Right ventricle myocardium superior (tissue), 1 donor: ENCODE data around the gene ATP13A1. TPM values are rescaled to one million over a fixed set of nuclear protein-coding genes. Genes with fewer than 3 reads are reported as not detected.

Experiments used
- ATAC-seq: fragments of 200-7000 bp; cut with Tn5 transposase; one replicate; pipeline ENCODE4 v1.9.1; 2020; ENCODE audit warnings: mild to moderate bottlenecking; ENCODE audit not compliant: poor library complexity
- DNase-seq: peaks from one replicate; pipeline ENCODE4 v3.0.0-alpha.2; 2020
- intact Hi-C: fragments of 100-400 bp; cut with DNase I; formaldehyde crosslinking; loops from one replicate; pipeline ENCODE4 v1.11.2; 2022
- total RNA-seq: library from RNA; stranded (reverse); fragmentation: NEBNext Ultra II Directional; extraction: Animal tissue kit (Norgen Biotek cat#: 25700); gene quantifications from one replicate; pipeline ENCODE4 v1.2.1, GENCODE V29; 2021
- donor health status: DM: no; HTN: yes; CAD: no; lungs with severe emphysema.

The ATP13A1 gene
- total RNA-seq, 1 donor from 2014 or later = 16.2 TPM

DNA sequence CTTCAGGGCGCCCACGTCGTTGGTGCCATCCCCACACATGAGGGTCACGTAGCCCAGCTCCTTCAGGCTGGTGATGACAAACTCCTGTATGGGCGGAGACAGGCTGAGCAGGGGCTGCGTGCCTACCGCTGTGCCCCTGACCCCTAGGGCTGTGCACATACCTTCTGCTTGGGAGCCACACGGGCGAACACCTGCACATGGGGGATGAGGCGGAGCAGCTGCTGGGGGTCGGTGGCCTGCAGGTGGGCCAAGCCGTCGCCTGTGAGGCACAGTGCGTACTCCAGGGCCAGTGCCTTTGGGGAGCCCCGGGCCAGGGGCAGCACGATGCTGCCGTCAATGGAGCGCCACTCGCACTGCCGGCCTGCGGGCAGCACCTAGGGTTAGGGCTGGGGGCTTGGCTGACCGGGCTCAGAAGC lies 13.9 kb downstream of the ATP13A1 start:
- intact Hi-C loops = no loop called here
- no peak for DNase-seq
- ATAC-seq = no peak

DNA sequence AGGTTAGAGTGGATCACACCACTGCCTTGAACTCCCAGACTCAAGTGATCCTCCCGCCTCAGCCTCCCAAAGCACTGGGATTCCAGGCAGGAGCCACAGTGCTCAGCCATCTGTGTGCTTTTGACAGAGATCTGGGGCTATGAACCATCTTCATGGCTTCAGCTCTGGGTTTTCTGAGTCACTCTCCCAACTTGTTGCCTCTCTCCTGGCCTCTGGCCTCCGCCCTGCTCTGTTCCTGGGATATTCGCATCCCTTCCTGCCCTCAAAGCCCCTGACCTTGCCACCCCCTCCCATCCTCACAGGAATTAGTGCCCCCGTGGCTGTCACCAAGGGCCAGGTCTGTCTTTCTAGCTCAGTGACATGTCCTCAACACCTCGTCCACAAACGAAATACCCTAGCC lies 14.3 kb downstream of the ATP13A1 start:
- ATAC-seq = no peak
- intact Hi-C loops = no loop called here
- DNase-seq = no peak

DNA sequence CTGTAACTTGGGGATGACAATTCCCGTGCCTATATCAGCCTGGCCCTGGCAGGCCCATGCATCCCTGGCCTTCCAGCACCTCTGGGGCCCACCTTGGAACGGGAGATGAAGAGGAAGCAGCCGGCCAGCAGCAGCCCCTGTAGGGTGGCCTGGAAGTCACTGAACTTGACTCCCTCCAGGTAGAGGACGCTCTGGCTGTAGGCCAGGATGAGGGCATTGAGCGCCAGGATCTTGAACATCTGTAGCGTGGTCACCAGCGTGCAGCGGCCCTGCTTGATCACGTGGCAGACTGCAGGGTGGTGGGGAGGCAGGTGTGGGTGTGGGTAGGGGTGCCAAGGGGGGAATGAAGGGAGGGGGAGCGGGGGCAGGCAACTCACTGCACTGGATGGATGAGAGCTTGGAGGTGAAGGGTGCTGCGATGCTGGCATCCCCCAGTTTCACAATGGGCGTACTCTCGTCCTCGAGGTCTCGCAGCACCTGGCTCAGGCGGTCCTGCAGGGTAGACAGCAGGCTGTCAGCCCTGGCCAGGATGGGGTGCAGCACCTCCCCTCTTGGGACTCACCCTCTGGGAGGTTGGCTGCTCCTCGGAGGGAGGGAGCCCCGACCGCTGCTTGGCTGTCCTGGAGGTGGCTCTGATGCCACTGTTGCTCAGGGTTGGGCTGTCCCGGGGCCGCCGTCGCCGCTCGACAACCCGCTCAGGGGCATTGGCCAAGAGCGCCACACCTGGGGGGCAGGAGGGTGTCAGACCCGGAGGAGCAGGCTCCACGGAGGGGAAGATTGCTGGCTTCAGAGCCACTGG lies 16.2 kb downstream of the ATP13A1 start:
- ATAC-seq = no peak
- no peak for DNase-seq
- intact Hi-C loops = no loop called here

DNA sequence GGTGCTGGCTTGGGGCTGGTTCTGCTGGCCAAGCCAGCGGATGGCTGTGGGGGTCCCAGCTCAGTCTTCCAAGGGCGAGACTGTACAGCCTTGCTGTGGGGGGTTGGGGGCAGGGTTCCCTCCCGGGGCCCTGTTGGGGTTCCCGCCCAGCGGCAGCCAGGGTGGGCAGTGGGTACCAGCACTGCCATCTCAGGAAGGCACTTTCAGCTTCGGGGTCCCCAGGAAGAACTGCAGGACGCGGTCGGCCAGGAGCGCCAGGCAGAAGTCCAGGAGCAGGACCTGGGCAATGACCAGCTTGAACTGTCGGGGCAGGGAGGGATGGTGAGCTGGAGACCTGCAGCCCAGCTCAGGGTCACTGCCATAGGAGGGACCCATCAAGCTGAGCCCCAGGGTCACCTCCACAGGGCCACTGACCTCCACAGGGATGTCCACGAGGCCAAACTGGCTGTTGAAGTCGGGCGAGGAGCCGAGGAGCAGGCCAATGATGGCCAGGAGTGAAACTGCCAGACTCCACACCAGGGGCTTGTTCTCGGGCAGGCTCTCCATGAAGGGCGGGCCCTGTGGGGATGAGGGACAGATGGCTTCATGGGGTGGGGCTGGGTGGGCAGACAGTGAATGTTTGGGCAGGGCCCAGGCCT lies 18.1 kb downstream of the ATP13A1 start:
- DNase-seq (no peak), ATAC-seq (no peak)
- intact Hi-C loops = no loop called here

DNA sequence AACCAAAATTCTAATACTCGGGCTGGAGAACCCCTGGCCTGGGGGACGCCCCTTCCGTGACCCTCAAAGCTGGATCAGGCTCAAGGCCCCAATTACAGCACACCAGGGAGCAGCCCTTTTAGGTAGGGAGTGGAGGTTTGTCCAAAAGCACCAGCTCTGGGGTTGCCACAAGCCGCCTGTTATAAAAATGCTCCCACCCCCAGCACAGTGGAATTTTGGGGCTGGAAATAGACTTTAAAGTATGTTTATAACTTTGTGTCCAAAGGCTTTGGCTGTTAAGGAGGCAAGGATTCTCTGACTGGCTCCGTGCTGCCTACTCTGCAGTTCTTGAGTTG lies 19.5 kb downstream of the ATP13A1 start:
- intact Hi-C loops = no loop called here
- ATAC-seq = no peak
- DNase-seq = no peak

DNA sequence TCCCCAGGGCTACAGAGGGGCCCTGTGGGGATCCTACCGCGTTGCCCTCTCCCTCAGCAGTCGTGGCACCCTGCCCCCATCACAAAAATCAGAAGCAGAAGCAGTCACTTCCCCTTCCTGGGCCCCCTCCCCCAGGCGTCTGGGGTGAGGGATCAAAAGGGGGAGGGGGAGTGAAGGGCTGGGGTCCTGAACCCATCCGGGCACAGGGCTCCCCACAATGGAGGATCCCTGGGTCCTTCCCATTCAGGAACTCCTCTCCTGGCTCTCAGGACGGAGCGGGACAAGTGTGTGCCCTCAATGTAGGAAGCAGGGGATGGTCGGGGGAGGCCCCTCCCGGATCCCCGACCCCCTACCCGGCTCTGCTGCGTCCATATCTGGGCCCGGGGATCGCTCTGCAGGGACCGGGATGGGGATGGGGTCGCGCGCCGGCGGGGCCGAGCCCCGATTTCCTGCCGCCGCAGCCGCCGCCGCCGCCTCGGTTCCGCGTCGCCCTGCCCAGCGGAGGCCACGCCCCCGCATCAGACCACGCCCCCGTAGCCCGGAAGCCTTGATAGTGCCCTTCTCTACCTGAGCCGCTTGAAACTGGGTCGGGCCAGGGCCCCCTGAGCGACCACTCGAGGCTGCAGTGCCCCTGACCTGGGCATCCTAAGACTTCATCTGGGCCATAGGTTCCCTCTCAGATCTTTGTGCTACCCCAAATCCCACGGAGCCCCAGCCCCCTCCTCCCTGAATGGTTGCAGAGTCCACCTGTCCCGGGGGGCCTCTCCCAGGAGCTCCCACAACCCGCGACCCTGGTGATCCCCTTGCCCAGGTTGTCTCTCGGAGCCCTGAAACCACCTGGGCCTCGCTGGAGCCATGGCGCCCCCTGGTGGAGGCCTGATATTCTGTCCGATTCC lies 20.1 kb downstream of the ATP13A1 start, which contains the start of gene GMIP:
GMIP (minus strand) TSS at position 500 of the 896 bp plus-strand sequence; CDS start at position 372, 128 bp downstream.
- ATAC-seq = peak; percentile 90
- intact Hi-C loops = loop anchor here (2.0 kb wide), 1 partner anchor 111 kb away; no protein-coding TSS in a partner anchor
- peak; percentile 90 for DNase-seq

DNA sequence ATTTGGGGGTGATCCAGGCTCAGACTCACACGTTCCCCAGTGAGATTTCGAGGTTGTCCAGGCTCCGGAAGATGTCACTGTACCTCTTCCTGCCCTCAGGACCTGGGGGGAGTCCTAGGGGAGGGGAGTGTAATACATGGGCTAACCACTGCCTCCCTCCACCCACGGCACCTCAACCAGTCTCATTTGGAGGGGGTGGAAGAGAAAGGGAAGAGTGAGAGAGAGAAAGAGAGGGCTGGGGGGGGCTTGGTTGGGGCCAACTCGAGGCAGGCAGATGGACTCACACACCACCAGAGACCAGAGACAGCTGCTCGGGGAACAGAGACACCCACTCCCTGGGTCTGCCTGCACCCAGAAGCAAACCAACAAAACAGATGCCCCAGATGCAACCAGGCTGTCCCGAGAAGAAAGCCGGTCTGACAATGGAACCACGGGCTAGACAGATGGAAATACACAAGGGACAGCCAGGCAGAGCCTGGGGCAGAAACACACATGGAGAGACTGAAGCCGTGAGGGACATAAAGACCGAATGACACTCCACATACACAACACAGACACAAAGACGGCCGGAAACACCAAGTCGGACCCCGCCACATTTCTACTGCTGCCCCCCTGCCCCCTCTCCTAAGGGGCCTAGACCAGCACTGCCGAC lies 20.8 kb downstream of the ATP13A1 start:
- intact Hi-C loops = loop anchor here (2.0 kb wide), 1 partner anchor 110 kb away; no protein-coding TSS in a partner anchor
- no peak for DNase-seq
- ATAC-seq = peak; percentile 14

DNA sequence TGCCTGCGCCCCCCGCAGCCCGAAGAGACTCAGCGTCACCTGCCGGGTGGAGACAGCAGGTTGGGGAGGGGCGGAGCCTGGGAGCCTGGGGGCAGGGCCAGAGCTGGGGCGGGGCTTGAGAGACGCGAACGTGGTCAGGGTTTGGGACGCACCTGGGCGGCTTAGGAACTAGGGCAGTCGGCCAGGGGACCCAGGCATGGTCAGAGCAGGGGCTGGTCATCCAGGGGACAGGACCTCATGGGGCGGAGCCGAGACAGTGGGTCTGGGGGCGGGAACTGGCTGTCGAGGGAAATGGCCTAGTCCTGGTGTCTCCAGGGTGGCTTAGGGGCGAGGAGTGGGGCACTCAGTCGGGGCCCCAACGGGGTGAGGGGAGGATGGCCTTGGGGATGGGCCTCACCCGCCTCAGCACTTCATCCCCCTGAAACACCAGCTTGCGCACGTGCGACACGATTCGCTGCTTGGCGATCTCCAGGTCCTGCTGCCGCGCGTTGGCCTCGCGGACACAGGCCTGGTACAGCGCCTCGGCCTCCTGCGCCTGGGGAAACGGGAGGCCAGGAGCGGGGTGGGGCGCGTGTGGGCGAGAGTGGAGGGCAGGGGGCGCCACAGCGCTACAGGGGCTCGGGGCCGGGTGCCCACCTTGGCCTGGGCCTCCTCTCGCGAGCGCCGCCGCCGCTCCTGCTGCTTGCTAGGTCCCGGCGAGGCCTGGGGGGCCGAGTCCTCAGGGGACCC lies 25.8 kb downstream of the ATP13A1 start:
- intact Hi-C loops = no loop called here
- ATAC-seq = peak; percentile 8
- DNase-seq = no peak

DNA sequence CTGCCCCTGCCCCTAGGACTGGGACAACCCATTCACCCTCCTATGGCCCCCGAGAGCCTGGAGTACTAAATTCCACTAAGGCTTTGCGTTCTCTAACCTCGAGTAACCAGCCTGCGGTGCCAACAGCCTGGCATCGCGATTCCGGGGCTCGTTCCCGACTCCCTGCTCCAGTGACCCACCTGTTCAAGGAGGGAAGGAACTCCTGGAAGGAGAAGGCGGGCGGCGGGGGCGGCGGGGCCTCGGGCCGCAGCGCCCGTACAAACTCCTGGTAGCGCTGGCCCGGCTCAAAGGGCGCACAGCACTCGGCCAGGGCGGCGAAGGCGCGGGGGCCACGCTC lies 26.3 kb downstream of the ATP13A1 start:
- intact Hi-C loops = no loop called here
- DNase-seq (no peak), ATAC-seq (no peak)

DNA sequence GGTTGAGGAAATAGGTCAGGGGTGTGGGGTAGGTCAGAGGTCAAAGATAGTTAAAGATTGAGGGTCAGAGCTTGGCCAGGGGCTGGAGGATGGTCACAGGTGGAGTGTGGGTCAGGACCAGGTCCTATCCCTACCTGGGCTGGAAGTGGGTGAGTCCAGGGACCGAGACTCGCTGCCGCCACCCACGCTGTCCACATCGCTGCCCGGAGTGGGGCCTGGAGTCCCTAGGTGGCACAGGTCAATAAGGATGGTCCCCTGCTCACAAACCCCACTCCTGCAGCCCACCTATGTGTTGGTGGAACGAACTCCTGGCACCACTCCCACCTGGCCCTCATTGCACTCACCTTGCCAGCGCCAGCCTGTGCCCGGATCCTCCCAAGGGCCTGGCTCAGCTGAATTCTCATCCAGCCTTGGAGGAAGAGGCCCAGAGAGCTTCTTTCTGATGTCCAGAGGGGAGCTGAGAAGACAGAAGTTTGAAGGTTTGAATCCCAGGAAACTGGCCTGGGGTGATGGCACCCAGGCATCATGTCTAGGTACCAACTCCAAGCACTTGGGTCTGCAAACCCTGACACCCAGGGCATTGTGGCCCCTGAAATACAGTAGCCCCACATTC lies 26.8 kb downstream of the ATP13A1 start:
- intact Hi-C loops = no loop called here
- DNase-seq = no peak

DNA sequence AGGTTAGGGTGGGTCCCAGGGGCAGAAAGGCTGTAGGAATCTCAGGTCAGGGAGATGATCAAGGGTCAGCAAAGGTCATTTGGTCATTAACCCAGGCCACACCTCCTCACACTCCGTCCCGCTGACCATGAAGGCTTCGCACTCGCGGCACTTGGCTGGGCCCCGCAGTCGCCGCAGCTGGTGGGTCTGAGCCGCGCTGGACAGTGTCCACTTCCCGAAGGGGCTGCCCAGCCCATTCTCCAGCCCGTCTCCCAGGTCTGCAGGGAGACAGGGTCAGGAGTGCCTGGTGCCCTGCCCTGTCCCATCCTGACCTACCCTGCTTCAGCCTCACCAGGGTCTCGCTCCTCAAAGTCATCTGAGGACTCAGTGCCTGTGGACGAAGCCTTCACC lies 28.2 kb downstream of the ATP13A1 start:
- no peak for ATAC-seq
- intact Hi-C loops = no loop called here
- DNase-seq = no peak

More for the DNA sequence above, 26.8 kb downstream of the ATP13A1 start:
- no peak for ATAC-seq

DNA sequence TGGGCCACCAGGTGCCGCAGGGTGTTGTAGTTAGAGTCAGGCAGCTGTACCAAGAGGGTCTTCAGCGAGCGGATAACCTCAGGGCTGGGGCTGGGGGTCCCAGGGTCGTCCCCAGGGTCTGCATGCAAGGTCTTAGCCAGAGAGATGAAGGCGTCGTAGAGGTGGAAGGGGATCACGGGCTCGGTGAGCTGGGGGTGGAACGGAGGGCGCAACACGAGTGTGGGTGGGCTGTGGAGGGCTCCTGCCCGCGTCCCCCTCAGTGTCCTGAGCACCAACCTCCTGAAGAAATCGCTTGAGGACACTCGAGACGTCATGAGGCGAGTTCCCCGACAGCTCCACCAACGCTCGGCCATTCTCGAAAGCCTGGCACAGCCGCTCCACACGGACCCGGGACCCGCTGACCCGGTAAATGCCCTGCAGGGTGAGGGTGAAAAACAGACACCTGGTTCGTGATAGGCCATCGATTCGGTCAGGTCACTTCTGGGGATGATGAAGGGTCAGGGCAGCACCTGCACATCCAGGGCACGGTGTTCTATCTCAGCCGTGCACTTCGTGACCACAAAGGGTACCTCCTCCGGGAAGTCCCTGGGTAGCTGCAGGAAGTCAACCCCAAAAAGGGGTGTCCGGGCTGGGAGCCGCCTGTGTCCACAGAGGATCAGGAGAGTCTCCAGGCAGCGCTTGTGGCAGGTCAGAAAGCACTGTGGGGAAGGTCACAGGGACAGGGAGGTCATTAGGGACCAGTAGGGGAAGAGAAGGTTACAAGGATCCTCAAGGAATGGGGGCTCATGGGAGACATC lies 28.8 kb downstream of the ATP13A1 start:
- ATAC-seq (no peak), DNase-seq (no peak)
- intact Hi-C loops = no loop called here

DNA sequence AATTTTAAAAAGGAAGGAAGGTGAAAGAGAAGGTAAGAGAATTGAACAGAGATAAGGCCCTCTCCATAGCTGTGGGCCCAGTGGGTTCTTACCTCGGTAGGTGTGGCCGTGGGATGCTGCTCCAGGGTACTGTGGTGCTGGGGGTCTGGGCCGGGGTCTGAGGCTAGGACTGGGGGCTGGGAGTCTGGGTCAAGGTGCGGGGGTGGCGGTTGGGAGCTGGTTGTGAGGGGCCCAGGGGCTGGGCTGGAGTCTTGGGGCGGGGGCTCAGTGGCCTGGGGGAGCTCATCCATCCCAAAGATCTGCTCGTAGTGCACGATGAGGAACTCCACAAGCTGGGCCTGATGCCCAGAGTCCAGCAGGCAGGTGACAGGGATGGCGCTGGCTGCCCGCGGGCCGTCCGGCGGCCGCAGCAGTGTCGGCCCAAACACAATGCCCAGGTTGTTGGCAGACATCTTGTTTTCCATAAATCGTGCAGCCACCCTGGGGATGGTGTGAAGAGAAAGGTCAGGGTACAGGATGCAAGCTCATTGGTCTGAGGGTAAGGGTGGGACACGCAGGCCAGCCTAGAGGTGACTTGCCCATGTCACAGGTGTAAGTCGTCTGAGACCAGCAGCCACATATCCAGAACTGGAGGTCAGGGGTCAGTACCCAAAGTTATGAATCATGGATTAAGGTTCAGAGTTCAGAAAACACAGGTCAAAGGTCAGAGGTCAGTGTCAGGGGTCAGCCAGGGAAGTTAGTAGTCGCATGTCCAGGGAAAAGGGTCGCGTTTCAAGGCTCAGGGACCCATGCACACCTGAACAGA lies 29.6 kb downstream of the ATP13A1 start:
- intact Hi-C loops = no loop called here
- ATAC-seq = no peak
- DNase-seq = no peak

DNA sequence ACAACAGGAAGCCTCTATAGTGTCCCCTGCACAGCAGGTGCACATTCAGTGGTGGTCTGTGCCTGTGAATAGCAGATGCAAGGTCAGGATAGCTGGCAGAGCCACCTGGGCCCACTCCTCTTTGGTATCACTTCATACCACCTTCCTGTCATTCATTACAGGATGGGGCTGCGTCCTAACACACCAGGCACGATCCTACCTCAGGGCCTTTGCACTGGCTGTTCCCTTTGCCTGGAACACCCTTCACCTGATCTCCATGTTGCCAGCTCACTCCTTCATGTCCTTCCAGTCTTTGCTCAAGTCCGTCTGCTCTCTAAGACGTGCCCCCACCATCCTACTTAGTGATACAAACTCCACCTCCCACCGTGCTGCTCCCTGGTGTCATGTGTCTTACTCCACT lies 30.8 kb downstream of the ATP13A1 start:
- DNase-seq (no peak), ATAC-seq (no peak)
- intact Hi-C loops = no loop called here

DNA sequence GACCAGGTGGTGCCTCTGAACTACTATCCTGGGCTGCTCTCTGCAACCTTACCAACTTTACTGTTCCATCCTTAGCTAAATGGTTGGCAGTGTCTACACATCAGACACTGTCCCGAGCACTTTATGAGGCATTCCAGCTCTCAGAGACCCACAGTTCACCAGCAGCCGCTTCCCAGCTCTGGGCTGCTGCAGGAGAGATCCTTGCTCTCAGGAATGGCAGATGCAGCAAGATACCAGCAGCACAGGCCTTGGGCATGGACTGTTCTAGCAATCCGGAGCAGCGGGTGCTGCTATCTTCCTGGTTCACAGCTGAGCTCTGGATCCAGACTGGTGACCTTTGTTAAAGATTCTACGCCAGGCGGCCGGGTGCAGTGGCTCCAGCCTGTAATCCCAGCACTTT lies 32.1 kb downstream of the ATP13A1 start:
- ATAC-seq (no peak), DNase-seq (no peak)
- intact Hi-C loops = no loop called here

DNA sequence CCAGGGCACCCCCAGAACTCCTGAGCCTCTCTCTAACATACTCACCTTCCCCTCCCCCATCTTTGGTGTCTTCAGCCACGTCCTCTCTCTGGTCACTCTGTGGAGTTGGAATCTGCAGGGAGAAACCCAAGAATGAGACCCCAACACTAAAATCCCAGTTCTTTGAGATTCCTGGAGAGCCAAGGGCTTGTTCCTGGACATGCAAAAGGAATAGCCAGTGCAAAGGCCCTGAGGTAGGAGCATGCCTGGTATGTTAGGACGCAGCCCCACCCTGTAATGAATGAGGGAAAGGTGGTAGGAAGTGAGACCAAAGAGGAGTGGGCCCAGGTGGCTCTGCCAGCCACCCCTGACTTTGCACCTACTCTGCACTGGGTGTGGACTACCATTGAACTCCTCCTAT lies 33.0 kb downstream of the ATP13A1 start:
- DNase-seq = no peak
- intact Hi-C loops = no loop called here
- ATAC-seq = no peak

DNA sequence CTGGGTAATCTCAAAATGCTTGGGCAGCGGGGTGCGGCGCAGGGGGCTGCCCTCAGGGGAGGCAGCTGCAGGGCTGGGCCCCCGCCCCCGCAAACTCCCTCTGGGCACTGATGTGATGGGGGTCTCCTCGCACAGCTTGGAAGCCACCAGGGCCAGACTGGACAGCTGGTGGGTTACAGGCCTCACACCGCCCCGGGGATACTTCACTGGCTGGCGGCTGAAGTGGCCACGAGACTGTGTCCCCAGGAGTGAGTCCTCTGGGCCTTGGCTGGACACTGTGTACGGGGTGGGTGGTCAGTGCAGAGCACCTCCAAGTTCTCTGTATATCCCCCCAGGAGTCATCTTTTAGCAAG lies 33.4 kb downstream of the ATP13A1 start:
- ATAC-seq = no peak
- intact Hi-C loops = no loop called here
- no peak for DNase-seq
